Lower leg skin (tissue), 4 donors: ENCODE data around the gene KDM4B. TPM values are rescaled to one million over a fixed set of nuclear protein-coding genes. Genes with fewer than 3 reads are reported as not detected.

Source experiments
- DNase-seq, 2 donors: peaks; one replicate each; pipeline ENCODE4 v3.0.0-alpha.2; 2019; ENCODE audit warnings: low spot score in 2 of 2
- H3K4me3 ChIP-seq: fragments of 200-600 bp; sonication (generic); 2 replicates; pipeline ENCODE4 v1.5.1; 2017; ENCODE audit warnings: mild to moderate bottlenecking, low read depth; ENCODE audit not compliant: poor library complexity, severe bottlenecking
- POLR2A ChIP-seq, 2 donors: fragments of 450-650 bp; IDR thresholded peaks; one replicate each; pipeline ENCODE4 v1.6.1; 2016 to 2017; ENCODE audit warnings: antibody characterized with exemption in 2 of 2, mild to moderate bottlenecking in 1 of 2, moderate library complexity in 1 of 2
- WGBS, 2 donors: methylation state at CpG; one replicate each; pipeline ENCODE4 v1.1.5; 2018; 5-methylcytosine and 5-hydroxymethylcytosine counted together
- intact Hi-C: fragments of 100-400 bp; cut with DNase I; formaldehyde crosslinking; loops from one replicate; pipeline ENCODE4 v1.15.0; 2023; ENCODE audit warnings: low total_unique reads
- total RNA-seq, 4 donors: library from RNA; depleted of rRNA; stranded (reverse); fragments of >200 nt; gene quantifications; one replicate each; pipeline ENCODE4 v1.1.0, GENCODE V29; 2016
- TF ChIP-seq, protein P1 (sequence below), 3 donors: fragments of 450-650 bp; IDR thresholded peaks; one replicate each; pipeline ENCODE4 v1.5.1; 2016; ENCODE audit warnings: antibody characterized with exemption in 3 of 3, mild to moderate bottlenecking in 3 of 3, moderate library complexity in 2 of 3

Gene KDM4B
- total RNA-seq, 4 donors from 2014 or later, result 40.1 to 71.4 (median 51.3) TPM

- no peak for TF ChIP-seq POLR2A (IDR thresholded peaks at IDR 0.05)
- TF ChIP-seq, protein P1, sequence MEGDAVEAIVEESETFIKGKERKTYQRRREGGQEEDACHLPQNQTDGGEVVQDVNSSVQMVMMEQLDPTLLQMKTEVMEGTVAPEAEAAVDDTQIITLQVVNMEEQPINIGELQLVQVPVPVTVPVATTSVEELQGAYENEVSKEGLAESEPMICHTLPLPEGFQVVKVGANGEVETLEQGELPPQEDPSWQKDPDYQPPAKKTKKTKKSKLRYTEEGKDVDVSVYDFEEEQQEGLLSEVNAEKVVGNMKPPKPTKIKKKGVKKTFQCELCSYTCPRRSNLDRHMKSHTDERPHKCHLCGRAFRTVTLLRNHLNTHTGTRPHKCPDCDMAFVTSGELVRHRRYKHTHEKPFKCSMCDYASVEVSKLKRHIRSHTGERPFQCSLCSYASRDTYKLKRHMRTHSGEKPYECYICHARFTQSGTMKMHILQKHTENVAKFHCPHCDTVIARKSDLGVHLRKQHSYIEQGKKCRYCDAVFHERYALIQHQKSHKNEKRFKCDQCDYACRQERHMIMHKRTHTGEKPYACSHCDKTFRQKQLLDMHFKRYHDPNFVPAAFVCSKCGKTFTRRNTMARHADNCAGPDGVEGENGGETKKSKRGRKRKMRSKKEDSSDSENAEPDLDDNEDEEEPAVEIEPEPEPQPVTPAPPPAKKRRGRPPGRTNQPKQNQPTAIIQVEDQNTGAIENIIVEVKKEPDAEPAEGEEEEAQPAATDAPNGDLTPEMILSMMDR (IDR thresholded peaks at IDR 0.05), result no peak
- no peak overlapping the region for H3K4me3 ChIP-seq
- 62 to 65% methylated on average over 13 of the region's 14 CpGs for WGBS, 2 donors
- DNase-seq, result no peak
- intact Hi-C loops, result no loop called here
Measured at GRCh38 chr19:5038631-5039271, 69.8 kb downstream of the KDM4B start.

- 88 to 89% methylated on average over 33 to 35 of the region's 43 CpGs for WGBS, 2 donors
- intact Hi-C loops, result loop anchor here (10.0 kb wide), 1 partner anchor 645 kb away; the partner anchor contains the start of genes HSD11B1L and MICOS13
- TF ChIP-seq POLR2A (IDR thresholded peaks at IDR 0.05), result no peak
- TF ChIP-seq, protein P1 (IDR thresholded peaks at IDR 0.05), result no peak
- no peak overlapping the region for H3K4me3 ChIP-seq
- no peak for DNase-seq
Measured at GRCh38 chr19:5039642-5040543, 71.0 kb downstream of the KDM4B start.

DNA sequence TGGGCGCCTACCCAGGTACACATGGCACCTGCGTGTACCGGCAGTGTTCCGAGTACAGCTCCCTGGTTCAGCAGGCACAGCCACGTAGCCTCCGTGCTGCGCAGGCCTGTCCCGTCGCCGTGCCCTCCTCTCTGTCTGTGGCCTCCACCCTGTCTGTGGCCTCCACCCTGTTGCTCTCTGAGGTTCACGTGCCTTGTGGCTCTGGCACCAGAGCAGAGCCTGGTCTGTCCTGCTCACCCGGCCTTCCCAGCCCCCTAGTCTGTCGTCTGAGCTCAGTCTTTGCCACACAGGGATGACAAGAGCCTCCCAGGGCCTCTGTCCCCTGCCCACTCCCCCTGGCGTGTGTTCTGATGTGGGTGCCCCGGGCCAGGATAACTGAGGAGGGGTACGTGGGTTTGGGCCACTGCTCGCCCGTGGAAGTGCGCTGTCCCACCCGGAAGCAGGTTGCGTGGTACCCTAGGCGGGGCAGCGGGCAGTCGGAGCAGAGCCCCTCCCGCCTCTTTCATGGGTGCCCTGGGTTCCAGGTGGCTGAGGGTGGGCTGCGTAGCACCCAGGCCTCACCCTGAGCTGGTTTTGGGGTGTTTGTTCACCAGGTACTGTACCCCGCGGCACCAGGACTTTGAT lies 71.7 kb downstream of the KDM4B start:
- WGBS, 2 donors, result 68 to 76% methylated on average over 26 to 28 of the region's 28 CpGs
- intact Hi-C loops, result loop anchor here (10.0 kb wide), 1 partner anchor 644 kb away; the partner anchor contains the start of genes HSD11B1L and MICOS13
- no peak overlapping the region for H3K4me3 ChIP-seq
- TF ChIP-seq, protein P1 (IDR thresholded peaks at IDR 0.05), result no peak
- TF ChIP-seq POLR2A (IDR thresholded peaks at IDR 0.05), result no peak
- DNase-seq, result no peak

- WGBS, 2 donors, result 49 to 64% methylated on average over 20 to 29 of the region's 29 CpGs
- intact Hi-C loops, result loop anchor here (10.0 kb wide), 1 partner anchor 643 kb away; the partner anchor contains the start of genes HSD11B1L and MICOS13
- TF ChIP-seq POLR2A (IDR thresholded peaks at IDR 0.05), result no peak
- TF ChIP-seq, protein P1 (IDR thresholded peaks at IDR 0.05), result no peak
- no peak overlapping the region for H3K4me3 ChIP-seq
- DNase-seq, result no peak
Measured at GRCh38 chr19:5041168-5041912, 72.4 kb downstream of the KDM4B start.

- TF ChIP-seq, protein P1 (IDR thresholded peaks at IDR 0.05), result no peak
- H3K4me3 ChIP-seq, result no peak overlapping the region
- 63 to 70% methylated on average over 11 of the region's 11 CpGs for WGBS, 2 donors
- intact Hi-C loops, result loop anchor here (10.0 kb wide), 1 partner anchor 643 kb away; the partner anchor contains the start of genes HSD11B1L and MICOS13
- DNase-seq, result no peak
Measured at GRCh38 chr19:5041913-5042187, 72.9 kb downstream of the KDM4B start.
